ENCODE measurements around the gene CPNE6. TPM values are rescaled to one million over a fixed set of nuclear protein-coding genes. Genes with fewer than 3 reads are reported as not detected.

Gene CPNE6
- total RNA-seq, 1 donor from 2014 or later: 1.5 TPM

DNA sequence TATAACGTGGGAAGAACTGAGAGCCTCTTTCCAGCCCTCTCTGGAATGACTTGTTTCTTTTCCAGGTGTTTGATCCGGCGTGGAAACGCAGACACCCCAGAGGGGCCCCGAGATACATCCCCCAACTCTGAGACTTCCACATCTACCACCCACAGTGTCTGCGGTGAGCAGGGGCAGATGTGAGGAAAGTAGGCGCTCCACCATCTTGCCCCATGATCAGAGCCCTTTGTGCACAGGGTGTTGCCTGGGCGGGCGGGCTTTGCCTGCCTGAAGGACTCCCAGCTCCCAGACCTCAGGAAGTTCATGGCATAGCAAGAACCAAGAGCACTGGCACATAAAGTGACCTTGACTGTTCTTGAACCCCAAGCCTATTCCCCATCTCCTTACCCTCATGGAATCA is 16.7 kb upstream of the CPNE6 start:
- no peak for DNase-seq (ENCODE audit: low spot score)

DNA sequence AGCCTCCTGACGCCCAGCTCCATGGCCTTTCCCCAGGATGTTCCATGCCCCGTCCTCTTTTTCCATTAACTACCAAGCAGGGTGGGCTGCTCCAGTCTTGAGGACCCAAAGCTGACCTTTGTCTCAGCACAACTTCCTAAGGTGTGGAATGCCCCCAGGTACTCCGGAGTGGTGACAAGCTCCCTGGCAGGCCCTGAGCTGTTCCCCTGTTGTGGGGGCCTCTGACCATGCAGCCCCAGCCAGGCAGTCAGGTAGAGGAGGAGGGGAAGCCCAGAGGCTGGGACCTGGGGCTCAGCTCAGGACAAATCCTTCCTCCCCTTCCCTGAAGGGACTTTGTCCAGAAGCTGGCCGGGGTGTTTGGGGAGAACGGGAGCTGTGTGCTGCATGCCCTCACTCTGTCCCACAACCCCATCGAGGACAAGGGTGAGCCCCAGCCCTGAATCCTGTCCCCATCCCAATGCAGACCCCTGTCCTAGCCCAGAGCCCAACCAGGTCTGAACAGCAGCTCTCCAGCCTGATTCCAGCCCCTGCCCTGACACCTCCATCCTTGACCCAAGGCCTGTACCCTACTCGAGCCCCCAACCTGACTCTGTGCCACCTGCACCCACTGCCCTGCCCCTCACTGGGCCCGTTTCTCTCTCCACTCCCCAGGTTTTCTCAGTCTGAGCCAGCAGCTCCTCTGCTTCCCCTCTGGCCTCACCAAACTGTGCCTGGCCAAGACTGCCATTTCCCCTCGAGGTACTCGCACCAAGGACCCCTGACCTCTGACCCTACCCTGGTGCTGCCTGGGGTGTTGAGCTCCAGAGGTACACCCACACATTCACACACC is 15.2 kb upstream of the CPNE6 start:
- no peak for DNase-seq (ENCODE audit: low spot score)

DNA sequence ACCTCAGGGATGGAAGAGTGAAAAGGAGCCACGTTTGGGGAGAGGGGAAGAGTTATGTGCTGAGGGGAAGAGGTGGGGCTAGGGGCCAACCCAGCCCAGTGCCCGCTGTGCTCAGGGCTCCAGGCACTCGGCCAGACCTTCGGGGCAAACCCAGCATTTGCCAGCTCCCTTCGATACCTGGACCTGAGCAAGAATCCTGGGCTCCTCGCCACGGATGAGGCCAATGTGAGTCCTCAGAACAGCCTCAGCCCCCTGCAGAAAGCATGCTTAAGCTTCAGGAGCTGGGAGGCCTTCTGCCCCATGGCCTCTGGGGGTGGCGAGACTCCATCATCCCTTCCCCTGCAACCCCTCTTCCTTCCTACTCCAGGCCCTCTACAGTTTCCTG is 14.6 kb upstream of the CPNE6 start:
- DNase-seq (ENCODE audit: low spot score): no peak

DNA sequence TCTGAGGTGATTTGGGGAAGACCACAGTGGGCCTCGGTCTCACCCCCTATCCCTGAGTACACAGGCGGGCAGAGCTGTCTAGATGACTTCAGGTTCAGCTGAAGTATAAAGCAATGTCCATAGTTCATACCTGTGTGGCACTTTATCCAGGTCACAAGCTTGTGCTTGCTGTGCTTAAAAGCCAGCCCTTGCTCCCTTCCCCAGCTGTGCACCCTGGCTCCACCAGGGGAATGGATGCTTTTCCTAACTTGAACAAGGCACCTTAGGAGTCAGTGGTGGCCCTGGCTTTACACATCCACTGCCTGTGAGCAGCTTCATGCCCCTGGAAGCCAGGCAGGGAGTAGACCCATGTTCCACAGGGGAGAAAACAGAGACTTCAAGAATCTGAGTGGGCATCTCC is 14.1 kb upstream of the CPNE6 start:
- no peak for DNase-seq (ENCODE audit: low spot score)

DNA sequence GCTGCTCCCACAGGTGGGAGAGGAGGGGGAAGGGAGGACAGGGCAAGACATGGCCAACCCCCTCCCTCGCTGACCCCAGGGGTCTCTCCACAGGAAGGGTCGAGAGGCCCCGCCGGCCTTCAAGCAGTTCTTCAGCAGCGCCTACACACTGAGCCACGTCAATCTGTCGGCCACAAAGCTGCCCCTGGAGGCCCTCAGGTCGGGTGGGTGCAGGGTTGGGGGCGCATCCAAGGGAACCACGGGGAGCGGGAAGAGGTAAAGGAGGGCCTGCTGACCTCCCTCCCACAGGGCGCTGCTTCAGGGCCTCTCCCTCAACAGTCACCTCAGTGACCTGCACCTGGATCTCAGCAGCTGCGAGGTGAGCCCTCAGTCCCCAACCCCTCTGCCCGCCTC is 13.5 kb upstream of the CPNE6 start:
- DNase-seq (ENCODE audit: low spot score): no peak

DNA sequence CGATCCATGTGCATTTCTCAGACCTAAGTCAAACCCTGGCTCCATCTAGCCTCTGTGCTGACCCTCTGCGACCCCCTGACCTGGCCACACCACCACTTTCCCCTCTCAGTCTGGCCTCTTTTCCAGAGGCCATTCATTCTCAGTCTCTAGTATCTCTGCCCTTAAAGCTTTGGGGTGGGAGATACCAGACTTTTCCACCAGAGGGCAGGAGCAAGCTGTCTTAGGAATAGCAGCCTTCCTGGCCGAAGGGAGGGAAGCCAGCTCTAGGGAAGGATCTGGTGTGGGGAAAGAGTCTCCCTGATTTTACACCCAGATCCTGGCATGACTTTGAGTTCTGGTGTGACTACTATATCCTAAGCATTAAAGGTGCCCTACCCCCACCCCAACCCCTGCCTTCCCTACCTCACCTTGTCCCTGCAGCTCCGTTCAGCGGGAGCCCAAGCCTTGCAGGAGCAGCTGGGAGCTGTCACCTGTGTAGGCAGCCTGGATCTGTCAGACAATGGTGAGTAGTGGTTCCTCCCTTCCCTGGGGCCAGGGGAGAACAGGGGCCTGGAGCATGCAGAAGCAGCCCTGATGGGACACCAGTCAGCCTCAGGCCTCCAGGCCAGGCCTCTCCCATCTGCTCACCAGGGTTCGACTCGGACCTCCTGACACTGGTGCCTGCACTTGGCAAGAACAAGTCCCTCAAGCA is 13.0 kb upstream of the CPNE6 start:
- DNase-seq (ENCODE audit: low spot score): peak; percentile 81

DNA sequence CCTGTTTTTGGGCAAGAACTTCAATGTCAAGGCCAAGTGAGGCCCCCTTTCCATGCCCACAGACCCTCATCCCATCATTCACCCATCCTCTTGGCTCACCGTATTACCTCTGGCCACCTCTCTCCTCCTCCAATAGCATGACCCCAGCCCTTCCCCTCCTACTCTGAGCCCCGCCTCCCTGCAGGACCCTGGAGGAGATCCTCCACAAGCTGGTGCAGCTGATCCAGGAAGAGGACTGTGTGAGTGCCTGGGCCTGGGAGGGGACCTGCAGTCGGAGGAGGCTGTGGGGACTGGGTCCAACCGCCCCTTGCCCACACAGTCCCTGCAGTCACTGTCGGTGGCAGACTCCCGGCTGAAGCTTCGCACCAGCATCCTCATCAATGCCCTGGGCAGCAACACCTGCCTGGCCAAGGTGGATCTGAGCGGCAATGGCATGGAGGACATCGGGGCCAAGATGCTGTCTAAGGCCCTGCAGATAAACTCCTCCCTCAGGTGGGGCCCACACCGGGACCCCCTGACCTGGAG is 12.3 kb upstream of the CPNE6 start:
- no peak for DNase-seq (ENCODE audit: low spot score)

DNA sequence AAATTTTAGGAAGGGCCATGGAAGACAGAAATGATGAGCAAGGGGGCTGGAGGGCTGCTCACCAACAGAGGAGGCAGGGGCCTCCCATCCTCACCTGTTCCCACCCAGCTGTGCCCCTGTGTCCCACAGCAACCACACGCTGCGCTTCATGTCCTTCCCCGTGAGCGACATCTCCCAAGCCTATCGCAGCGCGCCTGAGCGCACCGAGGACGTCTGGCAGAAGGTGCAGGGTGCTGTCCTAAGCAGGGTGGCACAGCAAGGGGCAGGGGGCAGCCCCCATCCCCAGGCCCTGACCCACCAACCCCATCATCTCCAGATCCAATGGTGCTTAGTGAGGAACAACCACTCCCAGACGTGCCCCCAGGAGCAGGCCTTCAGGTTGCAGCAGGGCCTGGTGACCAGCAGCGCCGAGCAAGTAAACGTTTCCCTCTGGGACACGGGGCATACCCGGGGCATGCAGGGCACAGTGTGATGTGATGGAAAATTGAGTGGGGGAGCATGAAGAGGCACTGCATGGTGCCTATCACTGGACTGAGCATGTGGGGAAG is 11.4 kb upstream of the CPNE6 start:
- no peak for DNase-seq (ENCODE audit: low spot score)

DNA sequence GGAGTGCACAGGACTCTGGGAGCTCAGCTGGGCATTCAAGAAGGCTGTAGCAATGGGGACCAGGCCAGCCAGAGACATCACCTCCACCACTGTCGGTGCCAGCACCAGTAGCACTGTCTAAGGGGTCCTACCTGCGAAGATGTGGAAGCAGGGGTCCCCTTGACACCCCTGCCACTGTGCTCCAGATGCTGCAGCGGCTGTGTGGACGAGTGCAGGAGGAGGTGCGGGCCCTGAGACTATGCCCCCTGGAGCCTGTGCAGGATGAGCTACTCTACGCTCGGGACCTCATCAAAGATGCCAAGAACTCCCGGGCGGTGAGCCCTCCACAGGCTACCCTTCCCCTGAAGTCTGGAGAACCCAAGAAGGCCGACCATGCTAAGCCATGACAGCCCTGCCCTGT is 10.9 kb upstream of the CPNE6 start:
- no peak for DNase-seq (ENCODE audit: low spot score)

DNA sequence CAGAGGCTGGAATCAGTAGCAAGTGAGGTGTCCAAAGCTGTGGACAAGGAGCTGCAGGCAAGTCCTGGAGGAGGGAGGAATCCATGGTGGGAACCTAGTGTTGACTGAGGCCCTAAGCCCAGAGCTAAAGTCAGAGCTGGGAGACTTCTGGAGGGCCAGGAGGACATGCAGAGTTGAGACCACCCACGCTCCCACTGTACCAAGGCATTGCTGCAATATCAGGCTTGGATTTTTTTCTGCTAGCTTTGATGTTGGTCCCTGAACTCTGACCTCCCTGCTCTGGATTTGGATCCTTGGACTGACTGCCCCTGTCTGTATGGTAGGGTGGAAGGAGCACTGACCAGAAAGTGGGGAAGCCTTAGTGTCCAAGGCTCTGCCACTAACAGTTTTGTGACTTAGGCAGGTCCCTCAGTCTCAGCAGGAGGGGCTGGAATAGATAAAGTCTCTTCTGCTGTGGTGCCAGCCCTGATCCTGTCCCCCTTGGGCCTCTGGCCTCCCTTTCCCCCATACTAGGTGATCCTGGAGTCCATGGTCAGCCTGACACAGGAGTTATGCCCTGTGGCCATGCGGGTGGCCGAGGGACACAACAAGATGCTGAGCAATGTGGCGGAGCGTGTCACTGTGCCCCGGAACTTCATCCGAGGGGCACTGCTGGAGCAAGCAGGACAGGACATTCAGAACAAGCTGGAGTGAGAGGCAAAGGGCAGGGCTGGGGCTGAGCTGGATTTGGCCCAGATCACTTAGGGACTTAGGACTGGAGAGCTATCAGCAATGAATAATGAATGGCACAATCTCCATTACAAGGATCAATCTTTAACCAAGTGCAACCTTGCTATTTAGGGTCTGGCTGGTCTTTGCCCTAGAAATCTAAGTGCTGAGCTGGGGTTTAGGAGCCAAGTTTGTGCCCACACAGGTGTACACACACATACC is 10.1 kb upstream of the CPNE6 start:
- no peak for DNase-seq (ENCODE audit: low spot score)

DNA sequence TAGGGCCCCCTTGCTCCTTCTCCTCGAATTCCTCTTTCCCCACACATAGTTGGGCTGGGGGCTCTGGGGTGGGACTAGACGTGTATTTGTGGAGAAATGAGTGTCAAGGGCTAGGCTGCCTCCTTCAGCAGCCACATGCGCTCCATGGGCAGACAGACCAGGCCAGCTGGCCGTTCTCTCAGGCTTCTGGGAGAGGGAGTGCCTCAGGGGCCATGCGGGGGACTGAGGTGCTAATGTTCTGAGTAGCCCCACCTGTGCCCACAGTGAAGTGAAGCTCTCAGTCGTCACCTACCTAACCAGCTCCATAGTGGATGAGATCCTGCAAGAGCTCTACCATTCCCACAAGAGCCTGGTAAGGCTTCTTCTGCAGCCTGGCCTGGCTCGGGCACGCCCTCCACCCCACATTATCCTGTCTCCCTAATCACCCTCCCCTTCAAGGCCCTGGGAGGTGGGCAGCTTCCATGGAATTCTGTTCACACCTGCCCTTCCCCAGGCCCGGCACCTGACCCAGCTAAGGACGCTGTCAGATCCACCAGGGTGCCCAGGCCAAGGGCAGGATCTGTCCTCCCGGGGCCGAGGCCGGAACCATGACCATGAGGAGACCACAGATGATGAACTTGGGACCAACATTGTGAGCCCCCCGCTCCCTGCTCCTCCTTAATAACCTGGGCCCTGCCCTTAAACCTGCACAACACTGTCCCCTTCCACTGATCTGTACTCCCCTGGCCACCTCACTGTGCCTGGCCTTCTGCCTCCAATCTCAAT is 9.0 kb upstream of the CPNE6 start:
- no peak for DNase-seq (ENCODE audit: low spot score)

DNA sequence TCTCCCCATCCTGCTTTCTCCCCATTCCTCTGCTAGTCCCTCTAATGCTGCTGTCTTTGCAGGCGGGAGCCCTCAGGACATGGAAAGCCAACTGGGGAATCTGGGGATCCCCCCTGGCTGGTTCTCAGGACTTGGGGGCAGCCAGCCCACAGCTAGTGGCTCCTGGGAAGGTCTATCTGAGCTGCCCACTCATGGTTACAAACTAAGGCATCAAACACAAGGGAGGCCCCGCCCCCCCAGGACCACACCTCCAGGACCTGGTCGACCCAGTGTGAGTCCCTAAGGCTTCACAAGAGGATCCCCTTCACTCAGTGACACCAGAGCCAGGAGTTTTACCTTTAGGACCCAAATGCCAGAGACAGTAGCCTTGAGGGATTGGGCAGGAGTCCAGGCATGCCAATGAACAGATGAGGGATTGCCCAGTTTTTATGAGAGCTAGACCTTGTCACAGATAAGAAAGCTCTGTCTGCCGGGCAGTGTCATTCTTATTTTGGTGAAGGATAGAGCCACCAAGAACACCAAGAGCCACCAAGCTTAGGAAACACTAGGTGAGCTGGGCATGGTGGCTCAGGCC is 8.0 kb upstream of the CPNE6 start:
- DNase-seq (ENCODE audit: low spot score): no peak

DNA sequence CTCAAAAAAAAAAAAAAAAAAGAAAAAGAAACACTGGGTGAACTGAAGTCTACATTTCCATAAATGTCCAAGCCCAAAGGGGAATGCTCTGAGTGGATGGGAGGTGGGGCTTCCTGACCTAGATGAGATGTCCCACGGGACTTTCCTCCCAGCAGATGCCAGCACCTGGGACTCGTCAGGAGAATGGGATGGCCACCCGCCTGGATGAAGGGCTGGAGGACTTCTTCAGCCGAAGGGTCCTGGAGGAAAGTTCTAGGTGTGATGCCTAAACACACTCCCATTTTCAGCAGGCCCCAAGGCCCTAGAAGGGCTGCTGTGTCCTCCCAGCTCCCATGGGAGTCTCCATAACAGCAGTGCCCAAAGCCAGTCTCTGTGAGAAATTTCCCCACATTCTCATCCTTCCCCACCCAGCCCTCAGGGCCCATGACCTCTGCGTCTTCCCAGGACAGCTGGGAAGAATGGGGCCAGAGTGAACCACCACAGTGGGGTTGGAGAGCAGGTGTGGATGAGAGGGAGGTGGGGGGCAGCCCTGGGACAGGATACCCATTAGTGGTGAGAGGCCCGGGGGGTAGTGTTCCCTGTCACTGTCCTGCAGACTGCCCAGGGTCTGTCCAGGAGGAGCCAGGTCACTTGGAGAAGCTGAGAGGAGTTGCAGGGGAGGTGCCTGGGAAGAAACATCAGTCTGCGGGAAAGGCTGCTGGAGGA is 7.1 kb upstream of the CPNE6 start:
- no peak for DNase-seq (ENCODE audit: low spot score)

DNA sequence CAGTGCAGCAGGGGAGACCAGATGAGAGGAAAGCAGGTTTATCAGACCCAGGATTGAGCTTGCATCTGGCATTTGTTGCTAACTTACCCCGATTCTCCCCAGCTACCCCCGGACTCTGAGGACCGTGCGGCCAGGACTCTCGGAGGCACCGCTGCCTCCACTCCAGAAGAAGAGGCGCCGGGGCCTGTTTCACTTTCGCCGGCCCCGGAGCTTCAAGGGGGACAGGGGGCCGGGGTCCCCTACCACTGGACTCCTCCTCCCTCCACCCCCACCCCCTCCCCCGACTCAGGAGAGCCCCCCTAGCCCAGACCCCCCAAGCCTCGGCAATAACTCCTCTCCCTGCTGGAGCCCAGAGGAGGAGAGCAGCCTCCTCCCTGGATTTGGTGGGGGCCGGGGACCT is 6.5 kb upstream of the CPNE6 start:
- no peak for DNase-seq (ENCODE audit: low spot score)

DNA sequence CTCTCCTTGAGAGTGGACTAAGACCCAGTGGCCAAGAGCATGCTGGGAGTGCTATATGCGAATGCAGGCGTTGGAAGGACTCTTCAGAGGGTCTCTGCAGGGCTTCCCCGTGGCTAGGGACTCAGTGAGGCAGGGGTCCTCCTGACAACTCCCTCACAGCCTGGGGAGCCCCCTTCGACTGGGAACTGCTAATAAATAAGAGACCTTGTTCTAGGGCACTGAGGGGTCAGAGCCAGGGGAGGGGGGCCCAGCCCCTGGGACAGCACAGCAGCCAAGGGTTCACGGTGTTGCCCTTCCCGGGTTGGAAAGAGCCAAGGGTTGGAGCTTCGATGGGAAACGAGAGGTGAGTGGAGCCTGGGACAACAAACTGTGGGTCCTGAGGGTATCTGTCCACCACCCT is 6.0 kb upstream of the CPNE6 start:
- DNase-seq (ENCODE audit: low spot score): no peak

DNA sequence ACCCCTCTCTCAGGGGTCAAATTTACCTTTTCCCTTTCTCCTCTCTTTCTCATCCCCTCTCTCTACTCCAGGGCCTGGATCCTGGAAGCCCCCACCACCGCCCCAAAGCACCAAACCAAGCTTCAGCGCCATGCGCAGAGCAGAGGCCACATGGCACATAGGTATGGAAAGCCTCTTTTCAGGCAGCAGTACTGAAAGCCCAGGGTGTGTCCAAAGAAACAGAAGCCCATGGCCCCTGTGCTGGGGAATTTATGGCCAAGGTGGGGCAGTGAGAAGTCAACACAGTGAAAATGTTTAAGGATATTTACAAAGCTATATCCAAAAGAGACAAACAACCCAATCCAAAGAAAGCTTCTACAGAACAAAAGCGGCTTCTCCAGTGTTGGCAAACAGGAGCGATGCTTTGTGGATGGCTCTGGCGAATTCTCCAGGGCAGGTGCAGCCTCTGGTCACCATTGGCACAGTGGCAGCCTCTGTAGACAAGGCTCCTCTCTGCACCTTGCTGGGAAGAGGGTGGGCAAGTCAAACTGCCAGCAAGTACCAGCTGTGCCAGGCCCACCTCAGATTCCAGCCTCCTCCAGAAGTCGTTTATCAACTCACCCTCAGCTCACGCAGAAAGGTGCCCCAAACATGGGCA is 4.7 kb upstream of the CPNE6 start:
- no peak for DNase-seq (ENCODE audit: low spot score)

DNA sequence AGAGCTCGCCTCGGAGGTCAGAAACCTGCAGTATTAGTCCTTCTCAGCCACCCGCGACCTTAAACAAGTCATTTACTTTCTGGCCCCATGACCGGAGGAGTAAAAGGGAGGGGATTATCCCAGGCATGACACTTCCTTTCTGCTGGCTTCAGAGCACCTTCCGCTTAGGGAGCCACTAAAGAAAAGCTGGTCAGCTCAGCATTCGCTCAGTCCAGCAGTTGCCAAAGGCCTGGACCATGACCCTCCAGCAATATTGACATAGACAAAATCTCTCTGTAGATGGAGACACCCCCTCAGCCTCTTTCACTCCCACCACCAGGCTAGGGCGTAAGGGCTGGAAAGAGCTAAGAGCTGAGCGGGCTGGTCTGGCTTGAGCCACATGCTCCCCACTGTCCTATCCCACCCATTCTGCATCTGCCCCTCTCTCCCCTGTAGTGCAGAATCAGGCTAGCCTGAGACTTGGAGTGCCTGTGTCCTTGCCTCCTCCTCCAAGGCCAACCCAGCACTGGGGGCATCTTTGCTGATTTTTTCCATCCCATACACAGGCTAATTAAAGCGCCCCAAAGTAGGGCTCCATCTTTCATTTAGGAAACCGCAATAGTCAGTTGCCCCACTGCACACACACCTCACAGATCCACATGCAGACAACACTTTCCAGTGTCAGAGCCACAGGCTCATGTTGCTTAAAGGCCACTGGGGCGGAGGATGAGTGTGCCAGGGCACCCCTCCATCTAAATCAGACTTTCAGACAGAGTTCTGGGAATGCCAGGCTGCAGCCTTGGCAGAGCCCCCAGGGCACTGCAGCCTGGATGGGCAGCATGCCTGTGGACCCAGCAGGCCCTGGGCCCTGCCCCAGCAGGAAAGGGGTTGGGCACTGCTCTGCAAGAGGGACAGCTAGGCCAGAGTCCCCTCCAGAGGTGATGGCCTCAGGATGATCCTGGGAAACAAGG is 4.0 kb upstream of the CPNE6 start:
- no peak for DNase-seq (ENCODE audit: low spot score)

DNA sequence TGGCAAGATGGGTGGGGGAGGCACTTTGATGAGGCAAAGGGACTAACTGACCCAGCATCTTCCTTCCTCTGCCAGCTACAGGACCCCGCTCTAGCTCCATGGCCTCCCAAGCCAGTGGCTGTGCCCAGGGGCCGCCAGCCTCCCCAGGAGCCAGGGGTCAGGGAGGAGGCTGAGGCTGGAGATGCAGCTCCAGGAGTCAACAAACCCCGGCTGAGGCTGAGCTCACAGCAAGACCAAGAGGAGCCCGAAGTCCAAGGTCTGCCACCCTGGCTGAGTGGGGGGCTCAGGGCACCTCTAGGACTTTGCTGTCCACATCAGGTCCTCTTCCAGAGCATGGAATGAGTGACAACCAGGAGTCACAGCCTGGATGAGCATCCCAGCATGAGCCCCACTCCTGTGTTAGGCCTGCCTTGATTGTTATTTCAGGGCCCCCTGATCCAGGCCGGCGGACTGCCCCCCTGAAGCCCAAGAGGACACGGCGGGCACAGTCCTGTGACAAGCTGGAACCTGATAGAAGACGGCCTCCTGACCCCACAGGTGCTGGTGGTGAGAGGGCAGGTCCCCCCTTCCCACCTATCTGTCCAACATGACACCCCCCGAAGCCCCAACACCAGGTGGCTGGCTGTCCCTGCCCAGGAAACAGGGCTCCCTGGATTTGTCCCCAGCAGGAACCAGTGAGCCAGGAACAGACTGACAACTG is 2.5 kb upstream of the CPNE6 start:
- DNase-seq (ENCODE audit: low spot score): no peak
